Measurements from ENCODE around the gene OBSCN.

DNA sequence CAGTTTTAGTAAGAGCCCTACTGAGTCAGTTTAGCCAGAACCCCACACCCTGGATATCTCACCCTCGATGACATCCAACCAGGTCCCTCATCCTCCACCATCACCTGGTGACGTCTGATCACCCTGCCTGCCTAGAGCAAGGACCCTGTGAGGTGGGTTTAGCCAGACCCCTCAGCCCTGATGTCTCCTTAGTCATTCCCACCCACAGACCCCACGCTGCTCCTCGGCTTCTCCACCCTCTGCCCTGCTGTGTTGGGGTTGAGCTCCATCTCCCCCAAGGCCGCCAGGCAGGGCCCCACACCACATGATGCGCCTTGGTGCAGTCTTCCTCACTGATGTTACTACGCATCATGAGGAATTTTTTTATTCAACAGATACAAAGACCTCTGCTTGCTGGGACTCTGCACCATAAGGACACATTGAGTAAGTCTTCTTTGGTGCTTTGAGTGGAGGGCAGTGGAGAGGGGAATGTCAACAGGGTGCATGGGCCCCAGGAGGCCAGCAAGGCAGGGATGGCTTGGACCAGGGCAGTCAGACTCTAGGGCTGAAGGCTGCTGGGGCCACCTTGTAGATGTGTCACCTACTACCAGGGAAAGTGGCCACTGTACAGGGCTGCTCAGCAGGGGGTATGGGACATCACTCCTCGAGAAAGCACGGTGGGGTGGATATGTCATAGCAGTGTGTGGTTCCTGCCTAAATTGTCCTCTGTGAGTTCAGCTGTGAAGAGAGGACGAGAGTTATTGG lies 43.9 kb upstream of the OBSCN start:
- TF ChIP-seq, protein P1, sequence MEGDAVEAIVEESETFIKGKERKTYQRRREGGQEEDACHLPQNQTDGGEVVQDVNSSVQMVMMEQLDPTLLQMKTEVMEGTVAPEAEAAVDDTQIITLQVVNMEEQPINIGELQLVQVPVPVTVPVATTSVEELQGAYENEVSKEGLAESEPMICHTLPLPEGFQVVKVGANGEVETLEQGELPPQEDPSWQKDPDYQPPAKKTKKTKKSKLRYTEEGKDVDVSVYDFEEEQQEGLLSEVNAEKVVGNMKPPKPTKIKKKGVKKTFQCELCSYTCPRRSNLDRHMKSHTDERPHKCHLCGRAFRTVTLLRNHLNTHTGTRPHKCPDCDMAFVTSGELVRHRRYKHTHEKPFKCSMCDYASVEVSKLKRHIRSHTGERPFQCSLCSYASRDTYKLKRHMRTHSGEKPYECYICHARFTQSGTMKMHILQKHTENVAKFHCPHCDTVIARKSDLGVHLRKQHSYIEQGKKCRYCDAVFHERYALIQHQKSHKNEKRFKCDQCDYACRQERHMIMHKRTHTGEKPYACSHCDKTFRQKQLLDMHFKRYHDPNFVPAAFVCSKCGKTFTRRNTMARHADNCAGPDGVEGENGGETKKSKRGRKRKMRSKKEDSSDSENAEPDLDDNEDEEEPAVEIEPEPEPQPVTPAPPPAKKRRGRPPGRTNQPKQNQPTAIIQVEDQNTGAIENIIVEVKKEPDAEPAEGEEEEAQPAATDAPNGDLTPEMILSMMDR (IDR thresholded peaks at IDR 0.05; ENCODE audit: low read length): no peak
- TF ChIP-seq EZH2 (IDR thresholded peaks at IDR 0.05; ENCODE audit: borderline replicate concordance, low read length): no peak
